ENCODE data around the gene MAP3K4.
A peak's percentile ranks its signal among the peaks of the same experiment; 100 is the strongest.

The MAP3K4 gene

DNA sequence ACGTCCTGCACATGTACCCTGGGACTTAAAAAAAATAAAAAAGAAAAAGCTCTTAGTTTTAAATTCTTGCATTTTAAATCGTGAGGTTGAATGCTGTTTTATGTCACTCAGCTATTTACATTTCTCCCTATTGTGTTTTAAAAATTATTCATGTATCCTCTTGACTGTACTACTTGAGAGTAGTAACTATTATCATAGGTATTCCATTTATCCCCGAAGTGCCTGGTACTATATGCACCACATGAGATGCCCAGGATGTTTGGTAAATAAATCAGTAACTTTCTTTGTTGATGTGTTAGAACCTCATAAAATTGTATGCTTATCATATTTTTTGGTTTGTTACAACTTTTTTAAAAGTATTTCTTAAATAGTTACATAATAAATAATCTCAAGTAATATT lies 18.4 kb downstream of the MAP3K4 start:
- peaks cover 26% of the 10 kb centered on the region for H3K4me1 Mint-ChIP-seq
- ATAC-seq, result no peak
- no peak overlapping the region for H3K4me3 Mint-ChIP-seq
- DNase-seq, result no peak
- H3K9me3 Mint-ChIP-seq, result peaks cover 0 to 5% of the 10 kb centered on the region in 2 donors
- H3K27me3 Mint-ChIP-seq, result no peaks in the 10 kb centered on the region
- H3K27ac Mint-ChIP-seq, result no peak overlapping the region

DNA sequence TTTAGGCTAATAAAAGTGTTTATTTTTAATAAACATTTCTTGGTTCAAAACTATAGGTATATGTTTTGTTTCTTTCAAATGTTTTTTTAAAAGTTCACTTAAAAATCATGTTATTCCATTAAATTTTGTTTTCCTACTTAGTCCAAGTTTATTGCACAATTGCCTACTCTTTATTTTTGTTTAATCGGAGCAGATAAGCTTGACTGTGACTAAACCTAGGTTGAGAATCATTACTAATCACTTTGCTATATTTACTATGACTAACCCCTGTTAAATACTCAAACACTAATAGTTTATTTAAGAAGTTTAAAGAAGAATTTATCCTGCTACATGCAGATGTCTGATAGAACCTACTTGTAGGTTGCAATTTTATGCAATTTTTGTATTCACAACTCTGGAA lies 18.8 kb downstream of the MAP3K4 start:
- Mint-ChIP-seq H3K9me3 (peaks cover 0 to 5% of the 10 kb centered on the region in 2 donors), H3K4me3 (no peak overlapping the region), H3K27ac (no peak overlapping the region), H3K4me1 (peaks cover 31% of the 10 kb centered on the region), H3K27me3 (no peaks in the 10 kb centered on the region)
- ATAC-seq, result no peak
- no peak for DNase-seq

DNA sequence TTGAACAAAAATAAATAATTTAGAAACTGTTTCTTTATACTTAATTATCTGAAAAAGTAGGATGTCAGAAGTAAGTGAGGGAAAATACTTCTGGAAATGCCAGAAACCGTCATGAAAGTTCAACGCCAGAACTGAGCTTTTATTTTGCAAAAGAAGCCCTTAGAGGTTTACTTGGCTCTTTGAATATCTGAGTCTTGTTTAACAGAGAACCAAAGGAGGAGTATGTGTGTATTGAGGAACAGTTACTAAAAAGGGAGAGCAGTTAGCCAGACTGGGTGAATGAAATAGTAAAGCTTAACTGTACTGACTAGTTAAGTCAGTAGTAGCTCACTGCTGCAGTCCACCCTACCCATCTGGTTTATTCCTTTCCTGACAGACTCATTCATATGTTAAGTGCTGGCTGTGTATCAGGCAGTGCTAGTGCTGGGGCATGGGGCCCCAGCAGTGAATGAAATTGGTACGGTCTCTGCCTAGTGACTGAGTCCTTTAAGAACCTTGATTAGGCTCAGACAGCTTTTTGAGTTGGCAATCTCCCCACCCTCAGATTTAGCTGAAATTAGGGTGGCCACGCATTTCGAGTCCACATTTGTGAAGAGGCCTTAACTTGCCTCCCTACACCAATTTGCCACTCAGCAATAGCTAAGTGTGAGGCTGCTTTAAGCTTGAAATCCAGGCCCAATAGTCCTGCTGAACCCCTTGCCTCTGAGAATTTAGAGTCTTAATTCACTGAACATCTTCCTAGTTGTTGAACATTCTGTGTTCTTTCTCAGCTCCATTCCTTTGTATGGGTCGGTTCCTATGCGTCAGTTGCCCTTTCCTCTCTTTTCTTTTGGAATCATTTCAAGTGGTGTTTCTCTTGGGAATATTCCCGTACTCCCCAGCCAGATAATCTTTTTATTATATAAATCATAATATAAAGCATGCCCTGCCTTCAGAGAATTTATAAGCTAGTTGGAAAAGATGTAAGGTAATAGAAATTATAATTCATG lies 20.2 kb downstream of the MAP3K4 start:
- Mint-ChIP-seq H3K4me3 (no peak overlapping the region), H3K4me1 (peaks cover 35% of the 10 kb centered on the region), H3K9me3 (peaks cover 0 to 5% of the 10 kb centered on the region in 2 donors), H3K27ac (no peak overlapping the region), H3K27me3 (no peaks in the 10 kb centered on the region)
- DNase-seq (no peak), ATAC-seq (no peak)

GRCh38 chr6:161013695-161014094 lies 22.1 kb downstream of the MAP3K4 start:
- DNase-seq (no peak), ATAC-seq (no peak)
- Mint-ChIP-seq H3K9me3 (peaks cover 0 to 5% of the 10 kb centered on the region in 2 donors), H3K4me3 (no peak overlapping the region), H3K4me1 (peaks cover 40% of the 10 kb centered on the region), H3K27me3 (no peaks in the 10 kb centered on the region), H3K27ac (peak overlapping the region in 1 of 2 donors; percentile 52)

DNA sequence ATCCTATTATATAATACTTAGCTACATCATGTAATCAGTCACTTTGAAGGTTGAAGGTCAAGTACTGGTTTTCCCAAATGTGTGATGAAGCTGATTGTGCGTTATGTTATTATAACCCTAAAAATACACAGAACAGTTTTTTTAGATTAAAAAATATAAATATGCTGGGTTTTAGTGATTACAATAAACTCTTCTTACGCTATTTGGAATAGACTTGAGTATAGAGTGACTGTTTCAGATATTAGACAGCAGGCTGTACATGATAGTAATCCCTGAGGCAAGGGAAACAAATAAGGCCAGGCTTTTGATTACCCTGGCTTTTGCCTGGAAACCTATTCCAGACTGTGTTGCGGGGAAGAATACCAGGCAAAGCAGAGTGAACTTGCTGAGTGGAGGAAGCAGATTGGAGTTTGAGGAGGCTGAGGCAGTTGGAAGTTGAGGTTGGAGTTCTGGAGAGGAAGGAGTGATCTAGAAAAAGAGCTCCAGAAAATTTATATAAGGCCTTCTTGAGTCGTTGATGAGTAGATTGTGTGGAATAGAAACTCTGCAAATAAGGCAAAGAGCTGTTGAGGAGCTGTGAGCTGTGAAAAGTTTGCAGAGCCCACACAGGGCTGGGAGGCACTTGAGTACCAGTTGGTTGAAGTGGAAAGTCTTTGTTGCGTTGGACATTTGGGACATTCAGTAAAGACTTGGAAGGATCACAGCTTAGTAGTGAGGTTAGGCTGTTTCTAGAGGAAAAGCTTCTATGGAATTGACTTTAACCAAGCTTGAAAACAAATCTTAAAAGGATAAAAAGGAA lies 26.4 kb downstream of the MAP3K4 start:
- H3K4me3 Mint-ChIP-seq, result no peak overlapping the region
- H3K27me3 Mint-ChIP-seq, result no peaks in the 10 kb centered on the region
- DNase-seq (no peak), ATAC-seq (no peak)
- peaks cover 0 to 7% of the 10 kb centered on the region in 2 donors for H3K9me3 Mint-ChIP-seq
- H3K4me1 Mint-ChIP-seq, result peaks cover 41% of the 10 kb centered on the region
- H3K27ac Mint-ChIP-seq, result peak overlapping the region; percentile 20 to 85

- Mint-ChIP-seq H3K4me1 (peaks cover 40% of the 10 kb centered on the region), H3K9me3 (peaks cover 0 to 7% of the 10 kb centered on the region in 2 donors), H3K27ac (no peak overlapping the region), H3K27me3 (no peaks in the 10 kb centered on the region), H3K4me3 (no peak overlapping the region)
- DNase-seq, result no peak
- no peak for ATAC-seq
Measured at GRCh38 chr6:161019324-161019839, 27.8 kb downstream of the MAP3K4 start.

DNA sequence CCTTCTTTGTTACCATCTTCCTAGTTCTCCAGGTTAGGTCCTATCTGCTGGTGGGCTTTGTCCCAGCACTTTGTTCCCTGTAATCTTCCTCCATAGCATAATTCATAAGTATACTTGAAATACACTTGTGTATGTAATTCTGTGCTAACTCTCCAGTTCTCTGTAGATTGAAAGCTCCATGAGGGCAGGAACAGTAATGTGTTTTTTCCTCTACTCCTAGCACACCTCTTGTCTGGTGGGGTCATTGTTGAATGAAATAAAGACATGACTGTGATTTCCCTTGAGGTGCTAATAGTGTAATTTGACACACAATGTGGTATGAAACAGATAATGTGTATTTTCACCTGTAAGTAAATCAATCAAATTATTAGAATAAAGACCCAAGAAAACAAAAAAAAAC lies 30.0 kb downstream of the MAP3K4 start:
- no peak for DNase-seq
- peaks cover 44% of the 10 kb centered on the region for H3K4me1 Mint-ChIP-seq
- H3K9me3 Mint-ChIP-seq, result peaks cover 0 to 7% of the 10 kb centered on the region in 2 donors
- H3K4me3 Mint-ChIP-seq, result no peak overlapping the region
- no peaks in the 10 kb centered on the region for H3K27me3 Mint-ChIP-seq
- no peak for ATAC-seq
- peak overlapping the region in 1 of 2 donors; percentile 71 for H3K27ac Mint-ChIP-seq

DNA sequence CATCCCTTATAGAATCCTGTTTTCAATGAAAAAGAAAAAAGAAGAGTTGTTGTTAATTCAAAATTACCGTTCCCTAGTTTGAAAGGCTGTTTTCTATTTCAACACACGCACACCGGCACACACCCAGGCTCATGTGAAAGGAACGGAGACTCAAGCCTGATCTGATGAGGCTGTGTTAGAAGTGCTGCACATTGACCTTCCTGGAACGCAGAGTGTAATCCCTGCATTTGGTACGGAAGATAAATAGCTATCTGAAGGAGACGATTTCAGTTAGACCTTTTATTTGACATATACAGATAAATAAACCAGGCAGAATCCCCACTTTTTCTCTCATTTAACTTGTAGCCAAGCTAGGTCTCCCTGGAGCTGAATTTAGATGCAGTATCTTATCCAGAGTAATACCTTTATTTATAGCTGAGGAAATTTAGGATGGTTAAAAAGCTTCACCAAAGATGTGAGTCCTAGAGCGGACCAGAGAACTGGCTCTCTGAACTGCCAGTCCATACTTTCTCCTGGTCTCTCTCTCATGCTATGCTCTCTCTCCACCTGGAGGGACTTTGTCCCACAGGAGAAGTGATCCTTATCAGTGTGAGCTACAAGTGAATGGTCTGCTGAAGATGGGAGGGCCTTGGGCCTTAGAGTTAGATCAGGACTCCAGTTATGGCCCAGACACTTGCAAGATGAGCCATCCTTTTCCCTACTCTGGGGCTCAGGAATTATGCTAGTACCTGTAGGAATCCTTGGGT lies 30.6 kb downstream of the MAP3K4 start:
- H3K9me3 Mint-ChIP-seq, result peaks cover 0 to 7% of the 10 kb centered on the region in 2 donors
- peaks cover 48% of the 10 kb centered on the region for H3K4me1 Mint-ChIP-seq
- DNase-seq (no peak), ATAC-seq (no peak)
- H3K27ac Mint-ChIP-seq, result no peak overlapping the region
- H3K27me3 Mint-ChIP-seq, result no peaks in the 10 kb centered on the region
- H3K4me3 Mint-ChIP-seq, result no peak overlapping the region

DNA sequence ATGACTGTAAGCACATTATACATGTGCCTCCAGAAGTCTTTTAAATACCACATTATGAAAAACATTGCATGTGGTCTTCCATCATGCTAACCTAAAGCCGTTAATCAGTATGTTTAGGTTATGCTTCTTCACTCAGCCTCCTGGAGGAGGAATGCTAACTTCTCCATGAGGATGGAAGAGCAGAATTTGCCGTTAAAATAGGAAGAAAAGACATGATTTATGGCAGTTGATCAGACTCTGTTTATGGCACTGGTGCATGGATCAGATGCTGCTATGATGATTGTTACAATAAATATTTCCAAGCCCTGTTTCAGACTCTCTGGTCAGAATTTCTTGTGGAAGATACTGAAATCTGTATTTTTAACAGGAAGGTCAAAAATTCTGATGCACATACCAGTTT lies 31.7 kb downstream of the MAP3K4 start:
- no peaks in the 10 kb centered on the region for H3K27me3 Mint-ChIP-seq
- ATAC-seq (no peak), DNase-seq (no peak)
- no peak overlapping the region for H3K27ac Mint-ChIP-seq
- no peak overlapping the region for H3K4me3 Mint-ChIP-seq
- peaks cover 0 to 7% of the 10 kb centered on the region in 2 donors for H3K9me3 Mint-ChIP-seq
- H3K4me1 Mint-ChIP-seq, result peaks cover 46% of the 10 kb centered on the region

DNA sequence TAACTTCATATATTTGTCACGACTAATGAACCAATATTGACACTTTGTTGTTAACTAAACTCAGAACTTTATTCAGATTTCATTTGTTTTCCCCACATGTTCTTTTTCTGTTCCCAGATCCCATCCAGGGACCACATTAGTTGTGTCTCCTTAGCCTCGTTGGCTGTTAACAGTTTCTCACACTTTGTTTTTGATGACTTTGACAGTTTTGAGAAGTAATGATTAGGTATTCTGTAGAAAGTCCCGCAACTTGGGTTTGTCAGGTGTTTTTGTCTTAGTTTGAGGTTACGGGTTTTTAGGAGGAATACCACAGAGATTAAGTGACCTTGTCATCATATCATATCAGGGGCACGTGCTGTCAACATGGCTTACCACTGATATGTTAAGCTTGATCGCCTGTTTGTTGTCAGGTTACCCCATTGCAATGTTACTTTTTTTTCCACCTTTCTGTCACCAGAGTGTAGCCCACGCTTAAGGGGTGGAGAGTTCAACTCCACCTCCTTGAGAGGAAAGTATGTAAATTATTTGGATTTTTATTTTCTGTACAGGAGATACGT lies 32.9 kb downstream of the MAP3K4 start:
- Mint-ChIP-seq H3K4me1 (peaks cover 45% of the 10 kb centered on the region), H3K27me3 (no peaks in the 10 kb centered on the region), H3K27ac (no peak overlapping the region), H3K9me3 (peaks cover 0 to 7% of the 10 kb centered on the region in 2 donors), H3K4me3 (no peak overlapping the region)
- no peak for ATAC-seq
- no peak for DNase-seq

DNA sequence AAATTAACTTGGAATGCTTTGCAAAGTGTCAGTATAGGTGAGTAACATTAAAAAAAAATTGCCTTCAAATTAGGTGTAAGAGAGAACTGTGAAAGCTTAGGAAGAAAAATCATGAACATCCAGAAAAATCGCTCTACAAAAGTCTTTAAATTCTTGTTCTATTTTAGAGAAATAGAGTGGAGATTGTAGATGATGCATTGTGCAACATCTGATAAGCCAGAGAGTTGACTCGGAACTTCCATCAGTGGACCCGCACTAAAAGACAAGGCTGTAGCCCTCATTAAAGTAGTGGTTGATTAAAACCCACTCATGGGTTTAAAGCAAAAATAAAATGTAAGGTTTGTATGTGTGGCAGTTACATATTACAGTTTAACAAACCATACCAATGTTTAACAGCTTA lies 35.8 kb downstream of the MAP3K4 start:
- H3K9me3 Mint-ChIP-seq, result no peaks in the 10 kb centered on the region
- H3K4me3 Mint-ChIP-seq, result no peak overlapping the region
- no peaks in the 10 kb centered on the region for H3K27me3 Mint-ChIP-seq
- no peak for DNase-seq
- ATAC-seq, result no peak
- peaks cover 53% of the 10 kb centered on the region for H3K4me1 Mint-ChIP-seq
- no peak overlapping the region for H3K27ac Mint-ChIP-seq

- Mint-ChIP-seq H3K27ac (no peak overlapping the region), H3K27me3 (no peaks in the 10 kb centered on the region), H3K9me3 (no peaks in the 10 kb centered on the region), H3K4me1 (peaks cover 50% of the 10 kb centered on the region), H3K4me3 (peak overlapping the region; percentile 2 to 13)
- ATAC-seq (peak; percentile 87), DNase-seq (no peak)
Measured at GRCh38 chr6:161029195-161029809, 37.7 kb downstream of the MAP3K4 start.

GRCh38 chr6:161031721-161032495 lies 40.3 kb downstream of the MAP3K4 start:
- ATAC-seq (no peak), DNase-seq (no peak)
- Mint-ChIP-seq H3K4me1 (peaks cover 33% of the 10 kb centered on the region), H3K4me3 (no peak overlapping the region), H3K27me3 (no peaks in the 10 kb centered on the region), H3K9me3 (no peaks in the 10 kb centered on the region), H3K27ac (no peak overlapping the region)

DNA sequence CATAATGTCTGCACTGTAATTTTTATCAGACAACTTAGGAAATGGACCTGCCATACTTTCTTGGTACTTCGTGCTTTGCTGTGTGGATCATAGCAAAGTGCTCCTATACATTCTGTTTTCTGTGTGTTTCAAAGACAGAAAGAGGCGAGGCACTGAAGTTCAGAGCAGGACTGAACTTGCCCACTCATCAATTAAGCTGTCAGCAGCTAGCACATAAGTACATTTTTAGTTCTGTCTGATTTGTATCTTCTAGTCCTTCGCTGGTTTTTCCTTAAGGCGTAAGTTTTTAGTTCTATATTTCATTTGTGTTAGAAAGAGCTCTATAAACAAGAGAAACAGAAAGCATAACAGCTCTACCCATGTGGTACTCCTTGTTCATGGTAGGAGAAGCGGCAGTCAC lies 42.1 kb downstream of the MAP3K4 start:
- DNase-seq (no peak), ATAC-seq (no peak)
- H3K4me1 Mint-ChIP-seq, result peaks cover 31% of the 10 kb centered on the region
- no peaks in the 10 kb centered on the region for H3K9me3 Mint-ChIP-seq
- H3K4me3 Mint-ChIP-seq, result no peak overlapping the region
- no peaks in the 10 kb centered on the region for H3K27me3 Mint-ChIP-seq
- no peak overlapping the region for H3K27ac Mint-ChIP-seq
